Measurements from ENCODE around the gene DOHH.

The DOHH gene

DNA sequence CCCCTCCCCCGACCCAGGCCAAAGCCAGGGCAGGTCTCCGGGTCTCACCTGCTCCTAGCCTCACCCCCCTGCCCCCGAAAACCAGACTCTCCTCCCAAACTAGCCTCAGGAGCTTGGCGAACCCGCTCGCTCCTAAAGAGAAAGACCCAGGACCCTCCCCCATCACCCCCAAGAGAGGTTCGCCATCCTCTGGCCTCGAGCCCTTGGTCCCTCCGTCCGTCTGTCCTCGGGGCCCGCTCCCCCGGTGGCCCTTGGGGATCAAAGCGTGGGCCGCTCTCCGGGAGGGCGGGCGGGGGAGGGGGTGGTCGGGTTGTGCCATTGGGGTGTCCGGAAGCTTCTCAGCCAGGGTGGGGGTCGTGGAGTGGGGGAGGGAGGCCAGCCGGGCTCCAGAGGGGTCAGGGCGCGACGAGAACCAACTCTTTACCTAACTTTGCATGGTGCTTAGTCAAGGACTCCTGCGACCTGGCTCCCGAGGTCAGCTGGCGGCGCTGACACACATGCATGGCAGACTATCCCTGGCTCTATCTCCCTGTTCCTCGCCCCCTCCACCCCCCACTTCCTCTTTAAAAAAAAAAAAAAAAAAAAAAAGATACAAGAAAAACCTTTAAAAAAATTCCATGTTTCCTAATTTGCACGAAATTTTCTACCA, 35.8 kb downstream of the DOHH start:
- TF ChIP-seq, protein P1, sequence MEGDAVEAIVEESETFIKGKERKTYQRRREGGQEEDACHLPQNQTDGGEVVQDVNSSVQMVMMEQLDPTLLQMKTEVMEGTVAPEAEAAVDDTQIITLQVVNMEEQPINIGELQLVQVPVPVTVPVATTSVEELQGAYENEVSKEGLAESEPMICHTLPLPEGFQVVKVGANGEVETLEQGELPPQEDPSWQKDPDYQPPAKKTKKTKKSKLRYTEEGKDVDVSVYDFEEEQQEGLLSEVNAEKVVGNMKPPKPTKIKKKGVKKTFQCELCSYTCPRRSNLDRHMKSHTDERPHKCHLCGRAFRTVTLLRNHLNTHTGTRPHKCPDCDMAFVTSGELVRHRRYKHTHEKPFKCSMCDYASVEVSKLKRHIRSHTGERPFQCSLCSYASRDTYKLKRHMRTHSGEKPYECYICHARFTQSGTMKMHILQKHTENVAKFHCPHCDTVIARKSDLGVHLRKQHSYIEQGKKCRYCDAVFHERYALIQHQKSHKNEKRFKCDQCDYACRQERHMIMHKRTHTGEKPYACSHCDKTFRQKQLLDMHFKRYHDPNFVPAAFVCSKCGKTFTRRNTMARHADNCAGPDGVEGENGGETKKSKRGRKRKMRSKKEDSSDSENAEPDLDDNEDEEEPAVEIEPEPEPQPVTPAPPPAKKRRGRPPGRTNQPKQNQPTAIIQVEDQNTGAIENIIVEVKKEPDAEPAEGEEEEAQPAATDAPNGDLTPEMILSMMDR (IDR thresholded peaks at IDR 0.05; ENCODE audit: low read depth, low read length, missing control alignments) = no peak
- H3K4me3 ChIP-seq (replicated peaks; ENCODE audit: low read depth, low read length) = no peak overlapping the region
- no peak for DNase-seq (ENCODE audit: extremely low read depth, low read depth)

DNA sequence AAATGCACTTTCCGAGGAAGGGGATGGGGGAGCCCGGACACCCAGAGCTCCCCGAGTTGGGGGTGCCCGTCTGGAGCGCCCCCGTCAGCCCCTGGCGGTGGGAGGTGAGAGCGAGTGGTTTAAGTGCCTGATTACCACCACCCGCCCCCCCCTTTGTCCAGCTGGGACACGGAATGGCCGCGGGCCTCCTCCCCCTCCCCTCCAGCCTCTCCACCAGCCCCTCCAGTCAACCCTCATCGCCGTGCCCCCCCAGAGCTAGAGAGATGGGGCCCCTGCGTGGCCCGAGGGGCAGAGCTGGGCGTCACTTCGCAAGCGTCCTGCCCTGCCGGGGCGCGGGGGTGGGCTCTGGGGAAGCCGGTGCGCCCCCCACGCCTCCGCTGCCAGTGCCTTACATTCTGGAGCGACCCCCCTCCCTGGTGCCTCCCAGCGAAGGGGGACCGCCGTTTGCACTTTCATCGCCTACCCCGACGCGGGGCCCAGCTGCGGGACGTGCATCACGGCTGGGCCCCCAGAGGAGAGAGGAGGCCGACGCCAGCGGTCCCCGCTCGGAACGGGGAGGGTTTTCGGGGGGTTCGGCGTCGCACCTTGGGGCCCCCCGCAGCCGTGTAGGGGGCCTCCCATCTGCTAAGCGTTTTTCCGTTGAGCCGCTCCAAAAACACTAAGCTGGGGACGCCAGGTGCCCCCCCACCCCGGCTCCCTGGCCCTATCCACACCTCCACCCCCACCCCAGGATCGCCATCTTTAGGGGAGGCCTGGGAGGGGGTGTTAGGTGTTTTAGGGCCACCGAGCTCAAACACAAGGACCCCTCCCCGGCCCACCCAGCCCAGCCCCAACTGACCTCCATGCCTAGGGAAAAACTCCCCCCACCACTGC, 36.5 kb downstream of the DOHH start:
- no peak overlapping the region for H3K4me3 ChIP-seq (replicated peaks; ENCODE audit: low read depth, low read length)
- TF ChIP-seq, protein P1 (IDR thresholded peaks at IDR 0.05; ENCODE audit: low read depth, low read length, missing control alignments) = no peak
- DNase-seq (ENCODE audit: extremely low read depth, low read depth) = no peak

DNA sequence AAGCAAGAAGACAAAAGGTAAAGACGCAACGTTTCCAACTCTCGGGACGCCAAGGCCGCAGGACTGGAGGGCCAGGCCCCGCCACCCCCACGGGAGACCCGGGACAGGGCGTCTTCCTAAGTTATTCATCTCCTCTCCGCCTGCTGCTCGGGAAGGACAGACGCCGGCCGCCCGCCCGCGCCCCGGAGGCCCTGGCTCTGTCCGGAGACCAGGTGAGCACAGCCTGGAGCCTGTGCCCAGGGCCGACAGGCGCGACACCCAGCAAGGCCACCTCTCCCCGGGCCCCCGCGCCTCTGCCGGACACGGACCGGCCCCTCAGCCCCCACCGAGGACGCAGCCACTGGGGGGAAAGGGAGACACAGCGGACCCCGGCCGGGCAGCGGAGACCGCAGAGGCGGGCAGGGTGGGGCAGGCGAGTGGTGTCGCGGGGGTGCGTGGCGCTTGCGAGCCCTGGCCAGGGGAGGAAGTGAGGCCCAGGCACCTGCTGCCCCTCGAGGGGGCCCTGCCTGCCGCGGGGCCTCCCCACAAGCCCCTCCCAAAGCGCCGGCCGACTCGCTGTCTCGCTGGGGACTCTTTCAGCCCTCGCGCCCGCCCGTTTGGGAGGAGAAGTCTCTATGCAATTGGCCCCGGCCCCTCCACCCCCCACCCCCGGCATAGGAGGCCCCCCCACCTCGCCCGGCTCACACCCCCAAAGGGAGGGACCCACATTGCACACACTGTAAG, 37.3 kb downstream of the DOHH start:
- DNase-seq (ENCODE audit: extremely low read depth, low read depth) = no peak
- TF ChIP-seq, protein P1 (IDR thresholded peaks at IDR 0.05; ENCODE audit: low read depth, low read length, missing control alignments) = no peak
- H3K4me3 ChIP-seq (replicated peaks; ENCODE audit: low read depth, low read length) = no peak overlapping the region

DNA sequence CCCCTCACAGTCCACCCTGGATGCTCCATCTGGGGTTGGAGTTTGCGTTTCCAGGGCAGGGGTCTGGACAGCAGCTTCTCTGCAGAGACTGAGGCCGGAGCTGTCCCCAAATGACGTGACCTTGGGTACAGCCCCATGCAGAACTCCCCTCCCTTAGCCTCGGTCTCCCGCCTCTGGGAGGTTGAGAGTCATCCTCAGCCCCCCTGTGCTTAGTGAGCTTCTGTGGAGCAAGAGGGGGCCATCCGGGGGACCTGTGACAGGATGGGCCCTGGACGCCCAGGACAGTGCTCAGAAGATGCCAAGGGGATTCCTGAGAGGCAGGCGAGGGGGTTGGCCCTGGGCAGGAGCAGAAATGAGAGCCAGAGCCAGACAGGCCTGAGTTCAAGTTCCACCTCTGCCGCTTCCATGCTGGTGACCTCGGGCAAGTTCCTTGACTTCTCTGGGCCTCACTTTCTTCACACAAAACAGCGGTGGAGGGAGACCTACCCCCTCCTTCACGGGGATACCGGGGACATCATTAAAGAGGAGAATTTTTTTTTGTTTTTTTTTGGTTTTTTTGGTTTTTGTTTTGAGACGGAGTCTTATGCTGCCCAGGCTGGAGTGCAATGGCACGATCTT, 40.4 kb downstream of the DOHH start:
- TF ChIP-seq, protein P1 (IDR thresholded peaks at IDR 0.05; ENCODE audit: low read depth, low read length, missing control alignments) = no peak
- H3K4me3 ChIP-seq (replicated peaks; ENCODE audit: low read depth, low read length) = no peak overlapping the region
- no peak for DNase-seq (ENCODE audit: extremely low read depth, low read depth)

DNA sequence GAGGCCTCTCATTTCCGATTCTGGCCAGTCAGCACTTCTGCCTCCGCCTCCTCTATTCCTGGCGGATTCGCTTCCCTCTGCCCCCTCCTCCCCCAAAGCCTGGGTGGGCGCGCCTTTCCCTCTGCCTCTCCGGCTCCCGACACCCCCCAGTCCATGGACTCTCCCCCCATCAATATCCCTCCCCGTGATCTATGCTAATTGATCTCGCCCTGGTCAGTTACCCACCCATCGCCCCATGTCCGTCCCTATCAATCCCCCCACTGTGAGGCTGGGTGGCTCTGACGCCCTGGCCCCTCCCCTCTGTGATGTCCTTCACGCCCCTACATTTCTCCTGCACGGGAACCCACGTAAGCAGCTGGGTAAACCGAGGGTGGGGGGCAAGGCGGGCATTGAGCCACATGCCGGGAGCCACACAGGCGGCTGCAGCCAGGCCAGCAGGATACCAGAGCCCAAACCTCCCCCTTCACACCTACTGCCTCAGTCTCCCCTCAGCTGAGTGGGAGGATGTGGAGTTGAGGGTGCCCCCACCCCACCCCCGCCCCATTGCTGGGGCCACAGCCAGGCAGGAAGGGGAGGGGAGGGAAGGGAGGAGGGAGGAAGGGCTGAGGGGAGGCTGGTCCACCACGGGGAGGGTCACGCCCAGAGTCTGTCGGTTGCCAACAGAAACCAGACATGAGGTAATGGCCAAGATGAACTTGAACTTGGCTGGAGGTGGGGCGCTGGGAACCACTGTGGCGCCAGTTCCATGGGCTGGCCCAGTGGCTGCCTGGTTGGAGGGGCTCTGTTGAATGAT, 41.2 kb downstream of the DOHH start:
- TF ChIP-seq, protein P1 (IDR thresholded peaks at IDR 0.05; ENCODE audit: low read depth, low read length, missing control alignments) = no peak
- peak; percentile 31 for DNase-seq (ENCODE audit: extremely low read depth, low read depth)
- no peak overlapping the region for H3K4me3 ChIP-seq (replicated peaks; ENCODE audit: low read depth, low read length)

All from HFF-Myc (cell line).